HCT116 (cell line): ENCODE results near the gene OSBP2.

Experiments
- CEBPB ChIP-seq: IDR thresholded peaks from 2 replicates; pipeline ENCODE4 v1.6.1; 2012; ENCODE audit warnings: low read depth
- CTCF ChIP-seq, 3 experiments: fragments of 200-600 bp in 1 of 3; sonication (generic) in 1 of 3; IDR thresholded peaks in 2 of 3; conservative IDR thresholded peaks in 1 of 3; 2 replicates each; pipeline ENCODE4 v1.5.1; 2012 to 2017; ENCODE audit warnings: low read depth in 2 of 3, low read length in 2 of 3, antibody characterized with exemption in 1 of 3, borderline replicate concordance in 1 of 3, control low read depth in 1 of 3, mild to moderate bottlenecking in 1 of 3, mixed read lengths in 1 of 3, mixed run types in 1 of 3, moderate library complexity in 1 of 3; ENCODE audit not compliant: insufficient read depth in 1 of 3
- EGR1 ChIP-seq: IDR thresholded peaks from 2 replicates; pipeline ENCODE4 v1.6.1; 2012; ENCODE audit warnings: low read depth
- EZH2 ChIP-seq: fragments of 200-600 bp; sonication (generic); IDR thresholded peaks from 2 replicates; pipeline ENCODE4 v1.6.1; 2017; ENCODE audit warnings: antibody characterized with exemption, mixed run types
- EZH2phosphoT487 ChIP-seq: fragments of 200-600 bp; IDR thresholded peaks from 2 replicates; pipeline ENCODE4 v1.6.1; 2018; ENCODE audit warnings: antibody characterized with exemption, borderline replicate concordance
- FOSL1 ChIP-seq: IDR thresholded peaks from 2 replicates; pipeline ENCODE4 v1.6.1; 2012; ENCODE audit warnings: low read depth
- POLR2A ChIP-seq: IDR thresholded peaks from 2 replicates; pipeline ENCODE4 v1.7.0; 2011; ENCODE audit warnings: borderline replicate concordance; ENCODE audit not compliant: insufficient read depth, insufficient read length; ENCODE audit errors: extremely low read depth
- POLR2AphosphoS5 ChIP-seq: IDR thresholded peaks from 2 replicates; pipeline ENCODE4 v1.6.1; 2011; ENCODE audit warnings: mild to moderate bottlenecking, low read depth, low read length, moderate library complexity
- RAD21 ChIP-seq: IDR thresholded peaks from 2 replicates; pipeline ENCODE4 v1.6.1; 2012; ENCODE audit warnings: low read depth, mild to moderate bottlenecking
- REST ChIP-seq: IDR thresholded peaks from 2 replicates; pipeline ENCODE4 v1.6.1; 2012; ENCODE audit warnings: low read depth
- SP1 ChIP-seq: IDR thresholded peaks from 2 replicates; pipeline ENCODE4 v1.6.1; 2012; ENCODE audit warnings: low read depth
- SRF ChIP-seq: IDR thresholded peaks from 2 replicates; pipeline ENCODE4 v1.6.1; 2012; ENCODE audit warnings: low read depth
- YY1 ChIP-seq: IDR thresholded peaks from 2 replicates; pipeline ENCODE4 v1.6.1; 2011; ENCODE audit warnings: low read length, low read depth, moderate library complexity, mild to moderate bottlenecking; ENCODE audit not compliant: insufficient replicate concordance; ENCODE audit errors: extremely low read depth
- ZFX ChIP-seq: fragments of 450-650 bp; IDR thresholded peaks from 2 replicates; pipeline ENCODE4 v1.6.1; 2017

- TF ChIP-seq CEBPB (no peak), CTCF (IDR thresholded peaks at IDR 0.05 in 2 of 3, conservative IDR thresholded peaks at IDR 0.05 in 1 of 3; ENCODE audit: borderline replicate concordance in 1 of 3, insufficient read depth in 1 of 3, low read depth in 2 of 3, low read length in 2 of 3) (no peak), POLR2A (no peak), EGR1 (no peak), SP1 (no peak), ZFX (no peak), EZH2 (no peak), EZH2phosphoT487 (no peak), YY1 (no peak), POLR2AphosphoS5 (no peak), RAD21 (no peak), REST (no peak), FOSL1 (no peak), SRF (no peak)
Observed at GRCh38 chr22:30691204-30691603, 3.5 kb upstream of the OSBP2 start.
